Neural cell (in vitro differentiated cells): ENCODE measurements around the gene L3MBTL4.

Experiments
- EZH2 ChIP-seq: fragments of 200-600, 300-800 bp; shearing (Covaris generic), sonication (generic); IDR thresholded peaks from 2 replicates; pipeline ENCODE4 v1.6.1; 2014; ENCODE audit warnings: antibody characterized with exemption, low read length, borderline replicate concordance, mild to moderate bottlenecking; ENCODE audit not compliant: insufficient read depth, poor library complexity, severe bottlenecking
- RAD21 ChIP-seq: fragments of 450-650 bp; conservative IDR thresholded peaks from 2 replicates; pipeline ENCODE4 v1.6.1; 2014; ENCODE audit warnings: antibody characterized with exemption, mild to moderate bottlenecking, moderate library complexity
- TAF1 ChIP-seq: IDR thresholded peaks from 2 replicates; pipeline ENCODE4 v1.6.1; 2012; ENCODE audit warnings: low read depth
- TF ChIP-seq, protein P1 (sequence below): fragments of 450-650 bp; IDR thresholded peaks from 2 replicates; pipeline ENCODE4 v1.5.1; 2014; ENCODE audit warnings: antibody characterized with exemption, mild to moderate bottlenecking, moderate library complexity; ENCODE audit not compliant: poor library complexity, severe bottlenecking

DNA sequence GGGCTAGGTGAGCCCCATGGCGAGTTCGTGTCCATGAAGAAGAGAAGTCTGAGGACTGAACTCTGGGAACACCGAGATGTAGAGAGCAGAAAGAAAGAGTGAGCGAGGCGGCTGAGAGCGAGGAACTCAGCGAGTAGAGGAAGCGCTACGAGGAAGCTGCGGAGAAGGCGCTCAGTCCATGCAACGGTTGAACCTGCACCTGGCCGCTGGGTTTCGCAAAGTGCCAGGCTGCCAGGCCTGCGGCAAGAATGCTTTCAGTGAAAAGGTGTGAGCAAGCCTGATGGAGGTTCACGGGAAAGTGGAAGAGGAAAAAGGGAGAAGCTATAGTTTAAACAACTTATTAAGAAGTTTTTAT lies 268.4 kb downstream of the L3MBTL4 start:
- TF ChIP-seq, protein P1, sequence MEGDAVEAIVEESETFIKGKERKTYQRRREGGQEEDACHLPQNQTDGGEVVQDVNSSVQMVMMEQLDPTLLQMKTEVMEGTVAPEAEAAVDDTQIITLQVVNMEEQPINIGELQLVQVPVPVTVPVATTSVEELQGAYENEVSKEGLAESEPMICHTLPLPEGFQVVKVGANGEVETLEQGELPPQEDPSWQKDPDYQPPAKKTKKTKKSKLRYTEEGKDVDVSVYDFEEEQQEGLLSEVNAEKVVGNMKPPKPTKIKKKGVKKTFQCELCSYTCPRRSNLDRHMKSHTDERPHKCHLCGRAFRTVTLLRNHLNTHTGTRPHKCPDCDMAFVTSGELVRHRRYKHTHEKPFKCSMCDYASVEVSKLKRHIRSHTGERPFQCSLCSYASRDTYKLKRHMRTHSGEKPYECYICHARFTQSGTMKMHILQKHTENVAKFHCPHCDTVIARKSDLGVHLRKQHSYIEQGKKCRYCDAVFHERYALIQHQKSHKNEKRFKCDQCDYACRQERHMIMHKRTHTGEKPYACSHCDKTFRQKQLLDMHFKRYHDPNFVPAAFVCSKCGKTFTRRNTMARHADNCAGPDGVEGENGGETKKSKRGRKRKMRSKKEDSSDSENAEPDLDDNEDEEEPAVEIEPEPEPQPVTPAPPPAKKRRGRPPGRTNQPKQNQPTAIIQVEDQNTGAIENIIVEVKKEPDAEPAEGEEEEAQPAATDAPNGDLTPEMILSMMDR, result no peak
- TF ChIP-seq EZH2 (no peak), TAF1 (no peak), RAD21 (no peak)
